DND-41 (cell line): ENCODE results near the gene WDR70.

Source experiments
- CTCF ChIP-seq: IDR thresholded peaks from 2 replicates; pipeline ENCODE4 v1.5.1; 2012; ENCODE audit warnings: borderline replicate concordance, low read length, moderate library complexity, mild to moderate bottlenecking; ENCODE audit not compliant: poor library complexity, severe bottlenecking; ENCODE audit errors: extremely low read depth
- EZH2 ChIP-seq: IDR thresholded peaks from 3 replicates; pipeline ENCODE4 v1.6.1; 2012; ENCODE audit warnings: borderline replicate concordance, low read depth, mild to moderate bottlenecking, moderate library complexity, low read length, inconsistent platforms; ENCODE audit not compliant: severe bottlenecking

GRCh38 chr5:37533851-37534250 is 154.7 kb downstream of the WDR70 start:
- TF ChIP-seq CTCF (no peak), EZH2 (no peak)
